A673 (cell line): ENCODE data around the gene HAPSTR1.

Source experiments
- EZH2 ChIP-seq: fragments of 200-600 bp; sonication (generic); IDR thresholded peaks from 2 replicates; pipeline ENCODE4 v1.6.1; 2017; ENCODE audit warnings: borderline replicate concordance, low read depth, mild to moderate bottlenecking, mixed read lengths, antibody characterized with exemption, low read length; ENCODE audit not compliant: poor library complexity, severe bottlenecking
- TF ChIP-seq, protein P1 (sequence below): fragments of 300-800, 200-600 bp; sonication (generic); conservative IDR thresholded peaks from 2 replicates; pipeline ENCODE4 v1.5.1; 2017; ENCODE audit warnings: low read depth, mild to moderate bottlenecking, antibody characterized with exemption, low read length, moderate library complexity, mixed read lengths

DNA sequence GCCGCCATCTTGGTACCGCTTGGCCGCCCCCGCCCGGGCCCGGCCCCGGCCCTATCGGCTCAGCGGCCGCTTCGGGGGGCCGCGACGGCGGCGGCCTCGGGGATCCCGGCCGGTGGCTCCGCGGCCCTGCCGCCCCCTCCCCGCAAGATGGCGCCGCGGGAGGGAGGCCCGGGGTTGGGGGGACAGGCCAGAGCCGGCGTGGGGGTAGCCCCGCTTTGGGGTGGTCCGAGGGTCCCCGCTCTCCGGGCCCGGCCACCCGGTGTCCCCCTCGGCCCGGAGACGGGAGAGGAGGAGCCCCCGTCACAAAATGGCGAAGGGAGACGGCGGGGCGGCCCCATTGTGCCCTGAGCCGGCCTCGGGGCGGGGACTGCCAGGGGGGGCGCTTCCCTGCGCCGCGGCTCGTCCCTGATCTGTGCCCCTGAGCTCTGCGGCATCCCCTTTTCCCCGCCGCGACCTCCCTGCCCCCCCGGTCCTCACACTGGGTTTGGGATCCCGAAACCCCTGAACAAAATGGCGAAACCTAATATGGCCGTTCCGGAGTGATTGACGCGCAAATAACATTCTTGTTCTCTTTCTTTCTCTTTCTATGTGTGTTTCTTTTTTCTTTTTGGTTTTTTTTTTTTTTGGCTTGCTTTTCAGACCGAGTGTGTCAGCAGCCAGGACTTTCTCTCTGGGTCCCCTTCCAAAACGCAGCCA is 986 bp downstream of the HAPSTR1 start:
- TF ChIP-seq EZH2 = no peak
- TF ChIP-seq, protein P1, sequence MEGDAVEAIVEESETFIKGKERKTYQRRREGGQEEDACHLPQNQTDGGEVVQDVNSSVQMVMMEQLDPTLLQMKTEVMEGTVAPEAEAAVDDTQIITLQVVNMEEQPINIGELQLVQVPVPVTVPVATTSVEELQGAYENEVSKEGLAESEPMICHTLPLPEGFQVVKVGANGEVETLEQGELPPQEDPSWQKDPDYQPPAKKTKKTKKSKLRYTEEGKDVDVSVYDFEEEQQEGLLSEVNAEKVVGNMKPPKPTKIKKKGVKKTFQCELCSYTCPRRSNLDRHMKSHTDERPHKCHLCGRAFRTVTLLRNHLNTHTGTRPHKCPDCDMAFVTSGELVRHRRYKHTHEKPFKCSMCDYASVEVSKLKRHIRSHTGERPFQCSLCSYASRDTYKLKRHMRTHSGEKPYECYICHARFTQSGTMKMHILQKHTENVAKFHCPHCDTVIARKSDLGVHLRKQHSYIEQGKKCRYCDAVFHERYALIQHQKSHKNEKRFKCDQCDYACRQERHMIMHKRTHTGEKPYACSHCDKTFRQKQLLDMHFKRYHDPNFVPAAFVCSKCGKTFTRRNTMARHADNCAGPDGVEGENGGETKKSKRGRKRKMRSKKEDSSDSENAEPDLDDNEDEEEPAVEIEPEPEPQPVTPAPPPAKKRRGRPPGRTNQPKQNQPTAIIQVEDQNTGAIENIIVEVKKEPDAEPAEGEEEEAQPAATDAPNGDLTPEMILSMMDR = 0 out of 2 replicates have a peak, but pooled peaks have one; percentile 15
